Keratinocyte (primary cell): ENCODE measurements around the gene TADA3.

Experiments used
- CTCF ChIP-seq, 3 experiments: IDR thresholded peaks in 1 of 3; conservative IDR thresholded peaks in 1 of 3; optimal IDR thresholded peaks in 1 of 3; 2 replicates in 2 of 3; 3 replicates in 1 of 3; pipeline versions ENCODE3 to v1.5.1; 2011; ENCODE audit warnings: low read length in 3 of 3, mild to moderate bottlenecking in 3 of 3, moderate library complexity in 2 of 3, control low read depth in 1 of 3, inconsistent platforms in 1 of 3; ENCODE audit not compliant: insufficient read depth in 2 of 3; ENCODE audit errors: extremely low read depth in 1 of 3
- EZH2 ChIP-seq: IDR thresholded peaks from one replicate; pipeline ENCODE4 v1.6.1; 2012; ENCODE audit warnings: inconsistent platforms, mild to moderate bottlenecking, low read length, moderate library complexity

- no peak for TF ChIP-seq CTCF (optimal IDR thresholded peaks at IDR 0.05 in 1 of 3, IDR thresholded peaks at IDR 0.05 in 1 of 3, conservative IDR thresholded peaks at IDR 0.05 in 1 of 3; ENCODE audit: extremely low read depth in 1 of 3, insufficient read depth in 2 of 3, low read length in 3 of 3)
- no peak for TF ChIP-seq EZH2
Observed at GRCh38 chr3:9732080-9732739, 60.1 kb downstream of the TADA3 start.
